ENCODE measurements around the gene AGR2.
"Not testable (repeated sequence)": the region's sequence is repeated elsewhere in the genome, so short reads cannot be mapped to it uniquely, and the experiment has no call there.

AGR2 gene

GRCh38 chr7:16804674-16805439 lies at the start of gene AGR2:
TSS of gene AGR2 (minus strand) at chr7:16804999. CDS start at chr7:16801796, 3,203 bp downstream.
- DNase-seq (ENCODE audit: low spot score): no peak

GRCh38 chr7:16853189-16853588 lies 48.4 kb upstream of the AGR2 start:
- not testable (repeated sequence) for DNase-seq (ENCODE audit: low spot score)

GRCh38 chr7:16851829-16852228 lies 47.0 kb upstream of the AGR2 start:
- DNase-seq (ENCODE audit: low spot score): no peak

GRCh38 chr7:16850614-16851466 lies 46.0 kb upstream of the AGR2 start:
- no peak for DNase-seq (ENCODE audit: low spot score)

- no peak for DNase-seq (ENCODE audit: low spot score)
These were observed 44.7 kb upstream of the AGR2 start for GRCh38 chr7:16849296-16850148.

GRCh38 chr7:16847381-16847860 lies 42.6 kb upstream of the AGR2 start:
- no peak for DNase-seq (ENCODE audit: low spot score)

GRCh38 chr7:16846601-16847165 lies 41.9 kb upstream of the AGR2 start:
- no peak for DNase-seq (ENCODE audit: low spot score)

GRCh38 chr7:16845746-16846145 lies 40.9 kb upstream of the AGR2 start:
- DNase-seq (ENCODE audit: low spot score): no peak

GRCh38 chr7:16841681-16842080 lies 36.9 kb upstream of the AGR2 start:
- DNase-seq (ENCODE audit: low spot score): no peak

GRCh38 chr7:16840094-16840493 lies 35.3 kb upstream of the AGR2 start:
- DNase-seq (ENCODE audit: low spot score): no peak

- DNase-seq (ENCODE audit: low spot score): no peak
These were observed 34.8 kb upstream of the AGR2 start for GRCh38 chr7:16839646-16840045.

GRCh38 chr7:16838891-16839290 lies 34.1 kb upstream of the AGR2 start:
- DNase-seq (ENCODE audit: low spot score): no peak

GRCh38 chr7:16838386-16838785 lies 33.6 kb upstream of the AGR2 start:
- DNase-seq (ENCODE audit: low spot score): no peak

- DNase-seq (ENCODE audit: low spot score): no peak
These were observed 31.7 kb upstream of the AGR2 start for GRCh38 chr7:16836481-16836880.

- no peak for DNase-seq (ENCODE audit: low spot score)
These were observed 28.6 kb upstream of the AGR2 start for GRCh38 chr7:16833373-16833772.

GRCh38 chr7:16826060-16826459 lies 21.3 kb upstream of the AGR2 start:
- DNase-seq (ENCODE audit: low spot score): no peak

- DNase-seq (ENCODE audit: low spot score): no peak
These were observed 17.2 kb upstream of the AGR2 start for GRCh38 chr7:16822029-16822428.

GRCh38 chr7:16818732-16819131 lies 13.9 kb upstream of the AGR2 start:
- DNase-seq (ENCODE audit: low spot score): no peak

- no peak for DNase-seq (ENCODE audit: low spot score)
These were observed 12.7 kb upstream of the AGR2 start for GRCh38 chr7:16817536-16817935.

- DNase-seq (ENCODE audit: low spot score): no peak
These were observed 12.0 kb upstream of the AGR2 start for GRCh38 chr7:16816824-16817223.

- no peak for DNase-seq (ENCODE audit: low spot score)
These were observed 10.2 kb upstream of the AGR2 start for GRCh38 chr7:16815001-16815400.

GRCh38 chr7:16813232-16813616 lies 8.4 kb upstream of the AGR2 start:
- DNase-seq (ENCODE audit: low spot score): no peak
